ENCODE results near the gene ARNT2.

Gene ARNT2

GRCh38 chr15:80577552-80578205 lies 173.5 kb downstream of the ARNT2 start:
- Histone ChIP-seq H3K36me3 (ENCODE audit: insufficient read depth) (no peaks in the 10 kb centered on the region), H3K79me2 (ENCODE audit: insufficient read depth, low read depth) (no peaks in the 10 kb centered on the region), H4K20me1 (ENCODE audit: insufficient read depth) (no peaks in the 10 kb centered on the region), H2AFZ (ENCODE audit: low read depth) (no peak overlapping the region), H3K27me3 (ENCODE audit: insufficient read depth, low read depth) (no peaks in the 10 kb centered on the region), H3K4me3 (IDR thresholded peaks at IDR 0.05; ENCODE audit: insufficient read depth, low read depth, low read length) (no peak overlapping the region), H3K27ac (no peak overlapping the region), H3K9ac (no peak overlapping the region), H3K4me1 (ENCODE audit: low read depth, poor library complexity, severe bottlenecking) (no peaks in the 10 kb centered on the region), H3K4me2 (no peak overlapping the region)
- TF ChIP-seq CTCF (conservative IDR thresholded peaks at IDR 0.05; ENCODE audit: low read depth, low read length): no peak

DNA sequence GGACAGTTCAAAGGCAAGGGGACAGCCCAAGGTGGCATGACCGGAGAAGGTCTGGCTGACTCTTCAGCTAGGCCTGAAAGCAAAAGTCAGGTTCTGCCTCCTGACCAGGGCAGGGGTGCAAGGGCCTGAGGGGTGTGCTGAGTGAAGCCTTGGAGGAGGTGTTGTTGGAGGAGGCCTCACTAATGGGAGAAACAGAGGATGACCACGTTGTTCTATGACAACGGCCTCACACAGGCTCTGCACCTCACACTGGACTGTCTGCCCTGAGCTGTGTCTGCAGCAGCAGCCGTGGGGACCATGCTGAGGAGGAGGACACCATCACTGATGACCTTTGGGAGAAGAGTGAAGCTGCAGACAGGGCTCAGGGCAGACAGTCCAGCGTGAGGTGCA lies 174.0 kb downstream of the ARNT2 start:
- Histone ChIP-seq H3K27ac (no peak overlapping the region), H3K36me3 (ENCODE audit: insufficient read depth) (no peaks in the 10 kb centered on the region), H4K20me1 (ENCODE audit: insufficient read depth) (no peaks in the 10 kb centered on the region), H2AFZ (ENCODE audit: low read depth) (no peak overlapping the region), H3K79me2 (ENCODE audit: insufficient read depth, low read depth) (no peaks in the 10 kb centered on the region), H3K4me1 (ENCODE audit: low read depth, poor library complexity, severe bottlenecking) (no peaks in the 10 kb centered on the region), H3K9ac (no peak overlapping the region), H3K27me3 (ENCODE audit: insufficient read depth, low read depth) (no peaks in the 10 kb centered on the region), H3K4me2 (no peak overlapping the region), H3K4me3 (IDR thresholded peaks at IDR 0.05; ENCODE audit: insufficient read depth, low read depth, low read length) (no peak overlapping the region)
- TF ChIP-seq CTCF (conservative IDR thresholded peaks at IDR 0.05; ENCODE audit: low read depth, low read length): no peak

DNA sequence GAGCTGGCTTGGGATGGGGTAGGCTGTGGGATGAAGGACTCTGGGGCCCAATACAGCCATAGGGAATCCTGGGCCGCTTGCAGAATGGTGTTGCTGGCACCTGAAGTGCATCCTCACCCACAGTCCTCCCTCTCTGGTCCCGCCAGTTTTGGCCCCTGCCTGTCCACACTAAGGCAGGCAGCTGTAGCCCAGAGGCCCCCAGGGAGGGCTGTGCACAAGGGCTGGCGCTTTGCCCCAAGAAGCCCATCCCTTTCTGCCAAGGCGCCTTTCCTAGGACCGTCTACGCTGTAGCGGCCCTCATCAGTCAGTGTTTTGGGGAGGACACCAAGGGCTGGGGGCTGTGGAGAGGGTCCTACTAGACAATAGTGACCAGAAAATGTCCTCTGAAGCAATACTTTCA lies 174.7 kb downstream of the ARNT2 start:
- H3K27me3 ChIP-seq (ENCODE audit: insufficient read depth, low read depth): no peaks in the 10 kb centered on the region
- no peak overlapping the region for H3K4me3 ChIP-seq (IDR thresholded peaks at IDR 0.05; ENCODE audit: insufficient read depth, low read depth, low read length)
- no peak for TF ChIP-seq CTCF (conservative IDR thresholded peaks at IDR 0.05; ENCODE audit: low read depth, low read length)
- no peak overlapping the region for H2AFZ ChIP-seq (ENCODE audit: low read depth)
- no peaks in the 10 kb centered on the region for H3K36me3 ChIP-seq (ENCODE audit: insufficient read depth)
- H3K4me1 ChIP-seq (ENCODE audit: low read depth, poor library complexity, severe bottlenecking): no peaks in the 10 kb centered on the region
- H3K4me2 ChIP-seq: no peak overlapping the region
- H3K79me2 ChIP-seq (ENCODE audit: insufficient read depth, low read depth): no peaks in the 10 kb centered on the region
- no peaks in the 10 kb centered on the region for H4K20me1 ChIP-seq (ENCODE audit: insufficient read depth)
- H3K9ac ChIP-seq: no peak overlapping the region
- no peak overlapping the region for H3K27ac ChIP-seq

DNA sequence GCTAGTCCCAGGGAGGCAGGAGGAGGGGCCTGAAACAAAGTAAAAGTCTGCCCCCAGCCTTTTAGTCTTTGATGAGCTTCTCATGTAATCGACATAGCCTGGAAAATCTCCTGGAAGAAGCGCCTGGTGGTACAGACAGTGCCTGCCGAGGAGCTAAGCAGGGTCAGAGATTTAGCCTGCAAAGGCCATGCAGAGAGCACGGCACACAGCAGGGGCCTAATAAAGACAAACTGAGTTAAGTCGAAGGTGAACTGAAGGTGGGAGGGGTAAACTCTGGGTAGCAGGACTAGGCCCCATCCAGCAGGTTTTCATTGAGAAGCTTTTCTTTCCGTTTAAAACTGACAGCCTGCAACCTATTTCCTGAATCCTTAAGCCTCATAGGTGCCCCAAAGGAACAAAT lies 175.4 kb downstream of the ARNT2 start:
- no peak overlapping the region for H3K4me2 ChIP-seq
- H3K27me3 ChIP-seq (ENCODE audit: insufficient read depth, low read depth): no peaks in the 10 kb centered on the region
- no peaks in the 10 kb centered on the region for H4K20me1 ChIP-seq (ENCODE audit: insufficient read depth)
- H2AFZ ChIP-seq (ENCODE audit: low read depth): no peak overlapping the region
- H3K27ac ChIP-seq: no peak overlapping the region
- no peaks in the 10 kb centered on the region for H3K4me1 ChIP-seq (ENCODE audit: low read depth, poor library complexity, severe bottlenecking)
- H3K4me3 ChIP-seq (IDR thresholded peaks at IDR 0.05; ENCODE audit: insufficient read depth, low read depth, low read length): no peak overlapping the region
- H3K9ac ChIP-seq: no peak overlapping the region
- no peaks in the 10 kb centered on the region for H3K79me2 ChIP-seq (ENCODE audit: insufficient read depth, low read depth)
- no peak for TF ChIP-seq CTCF (conservative IDR thresholded peaks at IDR 0.05; ENCODE audit: low read depth, low read length)
- no peaks in the 10 kb centered on the region for H3K36me3 ChIP-seq (ENCODE audit: insufficient read depth)

All from KMS-11 (cell line).